ENCODE results near the gene ETNK2.

- TF ChIP-seq POLR2AphosphoS5 (IDR thresholded peaks at IDR 0.05) (peak in 1 of 4 donors; percentile 10), CTCF (IDR thresholded peaks at IDR 0.05) (no peak), POLR2A (IDR thresholded peaks at IDR 0.05) (no peak)
Observed at GRCh38 chr1:204130981-204131892, 20.6 kb downstream of the ETNK2 start.

Measured in sigmoid colon (tissue), 4 donors.